Epithelial cell of esophagus (primary cell): ENCODE data around the gene OSBPL10.

ENCODE experiments used
- DNase-seq: peaks from one replicate; pipeline ENCODE4 v3.0.0; 2010; ENCODE audit warnings: low read depth
- H3K4me3 ChIP-seq: 2 replicates; pipeline ENCODE4 v1.5.1; 2011; ENCODE audit warnings: mild to moderate bottlenecking, low read length, control low read depth
- CTCF ChIP-seq: IDR thresholded peaks from 2 replicates; pipeline ENCODE4 v1.5.1; 2011; ENCODE audit warnings: low read depth, mild to moderate bottlenecking, low read length, control low read depth, inconsistent platforms; ENCODE audit not compliant: insufficient read depth; ENCODE audit errors: missing control alignments

Gene OSBPL10

GRCh38 chr3:31670722-31671121 lies 310.3 kb downstream of the OSBPL10 start:
- no peak for TF ChIP-seq CTCF
- no peak for DNase-seq
- no peak overlapping the region for H3K4me3 ChIP-seq

- no peak for DNase-seq
- TF ChIP-seq CTCF: no peak
- H3K4me3 ChIP-seq: no peak overlapping the region
Measured at GRCh38 chr3:31670136-31670535, 310.9 kb downstream of the OSBPL10 start.

DNA sequence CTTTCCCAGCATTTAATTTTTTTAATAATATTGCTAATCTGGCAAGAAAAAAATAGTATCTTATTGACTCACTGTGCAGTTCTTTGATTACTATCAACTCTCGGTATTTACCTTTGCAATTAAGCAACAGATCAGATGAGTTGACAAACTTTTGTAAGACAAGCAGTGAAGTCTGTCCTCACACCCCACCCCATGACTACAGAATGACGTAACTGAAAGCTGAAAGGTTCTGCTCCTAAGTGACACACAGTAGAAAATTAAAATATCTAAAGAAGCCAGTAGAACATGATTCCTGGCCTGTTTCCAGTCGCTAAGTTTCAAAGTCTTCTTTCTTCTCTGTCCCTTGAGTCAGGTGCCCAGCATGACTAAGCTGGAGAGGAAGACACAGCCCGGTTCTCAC lies 312.8 kb downstream of the OSBPL10 start:
- TF ChIP-seq CTCF: no peak
- peak; percentile 94 for DNase-seq
- no peak overlapping the region for H3K4me3 ChIP-seq

- DNase-seq: no peak
- H3K4me3 ChIP-seq: no peak overlapping the region
- TF ChIP-seq CTCF: no peak
Measured at GRCh38 chr3:31667582-31667981, 313.5 kb downstream of the OSBPL10 start.

DNA sequence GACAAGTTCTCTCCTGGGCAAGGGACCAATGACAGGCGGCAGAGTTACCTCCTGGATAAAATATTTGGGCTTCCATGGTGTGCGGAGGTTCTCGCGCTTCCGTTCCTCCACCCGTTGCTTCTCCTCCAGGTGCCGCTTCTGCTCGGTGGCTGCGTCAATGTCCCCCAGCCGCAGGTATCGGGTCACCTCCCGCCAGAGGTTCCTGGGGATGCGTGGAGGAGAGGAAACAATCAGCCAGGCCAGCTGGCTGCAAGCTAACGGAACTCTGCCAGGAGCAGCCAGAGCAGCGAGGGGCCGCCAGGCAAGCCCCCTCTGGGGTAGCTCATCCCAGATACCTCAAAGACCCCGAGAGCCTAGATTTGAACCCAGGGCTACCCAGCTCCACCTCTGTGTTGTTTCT lies 317.0 kb downstream of the OSBPL10 start:
- DNase-seq: no peak
- no peak overlapping the region for H3K4me3 ChIP-seq
- no peak for TF ChIP-seq CTCF

GRCh38 chr3:31661993-31662670 lies 318.9 kb downstream of the OSBPL10 start:
- no peak overlapping the region for H3K4me3 ChIP-seq
- no peak for DNase-seq
- TF ChIP-seq CTCF: no peak

DNA sequence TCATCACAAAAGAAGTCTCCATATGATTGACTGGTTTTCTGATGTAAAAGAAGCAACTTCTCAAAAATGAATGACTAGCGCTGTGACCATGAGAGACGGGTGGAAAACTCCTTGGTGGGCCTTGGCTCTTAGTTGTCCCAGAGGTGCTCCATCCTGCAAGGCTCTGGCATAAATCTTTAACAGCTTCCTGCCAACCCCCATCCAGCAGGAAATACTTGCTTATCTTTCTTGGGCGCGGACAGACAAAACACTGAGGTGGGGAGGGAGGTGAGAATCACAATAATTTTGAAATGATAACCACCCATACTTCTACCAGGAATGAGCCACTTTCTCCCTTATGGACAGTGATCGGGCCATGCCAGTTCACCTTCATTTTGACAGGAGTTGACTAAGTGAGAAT lies 319.8 kb downstream of the OSBPL10 start:
- no peak for DNase-seq
- H3K4me3 ChIP-seq: no peak overlapping the region
- TF ChIP-seq CTCF: no peak
